Bladder microvascular endothelial cell (primary cell): ENCODE data around the gene KRT6A. TPM values are rescaled to one million over a fixed set of nuclear protein-coding genes. Genes with fewer than 3 reads are reported as not detected.

Experiments used
- total RNA-seq: library from RNA; depleted of rRNA; stranded (reverse); fragments of >200 nt; gene quantifications from 2 replicates; pipeline ENCODE4 v1.2.3, GENCODE V29; 2014

The KRT6A gene
- 0.76 and 0.97 TPM in 2 replicates for total RNA-seq

GRCh38 chr12:52493172-52493571 lies at the start of gene KRT6A:
KRT6A (minus strand) TSS chr12:52493257; CDS start chr12:52493188, 69 bp downstream.

GRCh38 chr12:52519826-52520662 lies 27.0 kb upstream of the KRT6A start, which contains the start of gene KRT5:
KRT5 (minus strand) TSS chr12:52520394; CDS start chr12:52520296, 98 bp downstream.

DNA sequence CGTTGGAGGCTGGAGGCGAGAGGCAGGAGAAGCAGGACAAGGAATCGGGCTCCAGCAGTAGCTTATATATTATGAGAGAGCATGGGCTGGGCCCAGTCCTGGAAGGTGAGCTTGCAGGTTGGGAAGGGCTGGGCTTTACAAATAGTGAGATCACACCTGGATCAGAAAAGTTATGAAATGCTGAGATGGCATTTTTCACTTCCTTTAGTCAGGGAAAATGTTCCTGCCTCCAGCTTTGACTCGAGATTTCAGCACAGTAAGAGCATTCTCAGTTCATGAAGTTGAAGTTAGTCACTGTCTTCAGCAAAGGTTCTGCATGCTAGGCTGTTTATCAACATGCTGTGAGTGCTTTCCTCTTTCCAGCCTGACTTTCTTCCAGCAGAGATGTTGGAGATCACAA lies 19.3 kb downstream of the KRT6A start, which contains the start of gene KRT6C:
TSS of gene KRT6C (minus strand) at position 38 of the 400 bp plus-strand sequence. CDS start 68 bp downstream, outside the sequence.

DNA sequence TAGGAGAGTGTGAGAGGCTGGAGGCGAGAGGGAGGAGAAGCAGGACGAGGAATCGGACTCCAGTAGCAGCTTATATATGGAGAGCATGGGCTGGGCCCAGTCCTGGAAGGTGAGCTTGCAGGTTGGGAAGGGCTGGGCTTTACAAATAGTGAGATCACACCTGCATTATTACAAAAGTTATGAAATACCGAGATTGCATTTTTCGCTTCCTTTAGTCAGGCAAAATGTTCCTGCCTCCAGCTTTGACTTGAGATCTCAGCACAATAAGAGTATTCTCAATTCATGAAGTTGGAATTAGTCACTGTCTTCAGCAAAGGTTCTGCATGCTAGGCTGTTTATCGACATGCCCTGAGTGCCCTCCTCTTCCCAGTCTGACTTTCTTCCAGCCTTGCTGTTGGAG lies 41.0 kb downstream of the KRT6A start, which contains the start of gene KRT6B:
TSS of gene KRT6B (minus strand) at position 46 of the 400 bp plus-strand sequence. CDS start 68 bp downstream, outside the sequence.

Other genes starting within 250 kb of the KRT6A start
- gene KRT86, start 218.6 kb downstream of the KRT6A start, total RNA-seq, result 0.16 TPM in 1 of 2 replicates, not detected in the other
- gene KRT81, start 201.7 kb downstream of the KRT6A start, total RNA-seq, result not detected in 2 replicates
- gene KRT83, start 171.9 kb downstream of the KRT6A start, total RNA-seq, result not detected in 2 replicates
- not detected in 2 replicates for gene KRT85, start 125.8 kb downstream of the KRT6A start, total RNA-seq
- gene KRT84, start 107.6 kb downstream of the KRT6A start, total RNA-seq, result not detected in 2 replicates
- not detected in 2 replicates for gene KRT82, start 86.9 kb downstream of the KRT6A start, total RNA-seq
- not detected in 2 replicates for gene KRT75, start 58.9 kb downstream of the KRT6A start, total RNA-seq
- 0.13 and 0.32 TPM in 2 replicates for gene KRT6B, start 41.1 kb downstream of the KRT6A start, total RNA-seq
- gene KRT6C, start 19.5 kb downstream of the KRT6A start, total RNA-seq, result not detected in 2 replicates
- gene KRT5, start 27.1 kb upstream of the KRT6A start, total RNA-seq, result 0.31 and 0.65 TPM in 2 replicates
- not detected in 2 replicates for gene KRT71, start 59.9 kb upstream of the KRT6A start, total RNA-seq
- not detected in 2 replicates for gene KRT74, start 80.6 kb upstream of the KRT6A start, total RNA-seq
- not detected in 2 replicates for gene KRT72, start 108.2 kb upstream of the KRT6A start, total RNA-seq
- not detected in 2 replicates for gene KRT73, start 125.3 kb upstream of the KRT6A start, total RNA-seq
- gene KRT2, start 159.0 kb upstream of the KRT6A start, total RNA-seq, result not detected in 2 replicates
- gene KRT1, start 187.2 kb upstream of the KRT6A start, total RNA-seq, result not detected in 2 replicates
- gene KRT77, start 210.3 kb upstream of the KRT6A start, total RNA-seq, result not detected in 2 replicates